NCI-H1092 treated with DMSO at 0.1 percent for 48 hours (cell line): ENCODE results near the gene PTPRS.

Experiments used
- DNase-seq: peaks from one replicate; lab custom pipeline; 2025; lab: John Stamatoyannopoulos, UW

The PTPRS gene

DNA sequence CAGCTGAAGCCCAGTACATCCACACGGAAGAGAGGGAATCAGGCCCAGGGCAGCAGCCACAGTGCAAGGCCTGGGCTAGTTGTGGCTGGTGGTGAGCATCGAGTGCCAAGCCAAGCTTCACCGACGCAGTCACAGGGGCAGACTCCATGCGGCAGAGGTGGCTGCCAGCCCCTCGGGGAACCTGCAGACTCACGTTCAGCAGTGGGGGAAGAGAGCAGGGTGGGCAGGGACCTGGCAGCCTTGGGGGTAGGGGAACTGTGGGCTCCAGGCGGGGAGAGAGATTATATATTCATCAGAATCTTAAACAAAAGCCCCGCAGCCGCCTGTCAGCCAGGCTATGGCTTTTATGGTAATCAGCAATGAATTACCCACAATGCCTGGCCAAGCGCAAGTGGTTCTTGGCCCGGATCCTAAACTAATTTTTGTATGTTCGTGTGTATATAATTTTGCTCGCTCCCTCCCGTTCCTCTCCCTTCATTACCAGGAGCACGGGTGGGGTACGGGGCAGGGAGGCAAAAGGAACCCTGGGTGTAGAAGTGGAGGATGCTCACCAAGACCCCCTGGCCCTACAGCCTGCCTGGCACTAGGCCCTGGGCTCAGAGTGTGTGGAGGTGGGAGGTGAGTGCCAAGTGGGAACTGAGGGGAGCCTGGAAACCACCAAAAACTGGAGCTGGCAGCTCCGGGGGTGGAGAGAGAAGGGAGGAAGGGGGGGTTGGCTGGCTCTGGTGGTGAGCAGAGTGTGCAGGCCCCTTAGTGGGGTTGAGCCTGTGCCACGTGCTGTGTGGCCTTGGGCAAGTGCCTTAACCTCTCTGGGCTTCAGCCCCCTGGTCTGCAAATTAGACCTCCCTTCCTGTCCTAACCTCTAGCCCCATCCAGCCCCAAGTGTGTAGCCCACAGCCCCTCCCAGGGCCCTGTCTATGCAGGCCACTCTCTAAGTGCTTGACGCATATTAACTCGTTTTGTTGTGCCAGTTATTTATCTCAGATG is 31.9 kb downstream of the PTPRS start:
- peak; percentile 97 for DNase-seq

DNA sequence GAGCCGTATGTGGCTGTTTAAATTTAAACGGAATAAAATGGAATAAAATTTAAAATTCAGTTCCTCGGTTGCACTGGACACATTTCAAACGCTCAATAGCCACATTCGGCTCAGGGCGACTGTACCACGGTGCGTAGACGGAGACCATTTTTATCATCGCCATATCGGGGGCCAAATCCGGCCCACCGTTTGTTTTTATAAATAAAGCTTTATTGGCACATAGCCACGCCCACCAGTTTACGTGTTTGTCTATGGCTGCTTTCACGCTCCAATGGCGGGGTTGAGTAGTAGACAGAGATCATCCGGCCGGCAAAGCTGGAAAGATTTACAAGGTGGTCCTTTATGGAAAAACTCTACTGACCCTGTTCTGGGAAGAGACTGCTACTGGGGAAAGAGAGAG is 33.0 kb downstream of the PTPRS start:
- no peak for DNase-seq

DNA sequence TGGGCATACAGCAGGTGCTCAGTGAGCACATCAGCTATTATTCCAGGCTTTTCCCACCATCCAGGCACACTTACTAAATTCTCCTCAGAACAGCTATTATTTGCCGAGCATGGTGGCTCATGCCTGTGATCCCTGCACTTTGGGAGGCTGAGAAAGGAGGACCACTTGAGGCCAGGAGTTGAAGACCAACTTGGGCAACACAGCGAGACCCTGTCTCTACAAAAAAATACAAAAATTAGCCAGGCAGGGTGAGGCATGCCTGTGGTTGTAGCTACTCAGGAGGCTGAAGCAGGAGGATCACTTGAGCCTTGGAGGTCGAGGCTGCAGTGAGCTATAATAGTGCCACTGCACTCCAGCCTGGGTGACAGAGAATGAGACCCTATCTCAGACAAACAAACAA is 35.4 kb downstream of the PTPRS start:
- DNase-seq: no peak

DNA sequence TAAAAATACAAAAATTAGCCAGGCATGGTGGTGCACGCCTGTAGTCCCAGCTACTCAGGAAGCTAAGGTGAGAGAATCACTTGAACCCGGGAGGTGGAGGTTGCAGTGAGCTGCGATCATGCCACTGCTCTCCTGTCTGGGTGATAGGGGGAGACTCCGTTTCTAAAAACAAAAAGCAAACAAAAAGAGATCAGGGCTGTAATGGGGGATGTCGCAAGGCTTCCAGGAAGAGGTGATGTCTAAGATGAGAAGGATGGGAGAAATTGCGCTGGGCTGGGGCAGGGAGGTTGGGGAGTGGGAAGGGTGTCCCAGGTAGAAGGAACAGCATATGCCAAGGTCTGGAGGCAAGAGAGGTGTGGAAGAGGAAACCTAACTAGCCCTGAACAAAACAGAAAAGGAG is 36.1 kb downstream of the PTPRS start:
- no peak for DNase-seq

DNA sequence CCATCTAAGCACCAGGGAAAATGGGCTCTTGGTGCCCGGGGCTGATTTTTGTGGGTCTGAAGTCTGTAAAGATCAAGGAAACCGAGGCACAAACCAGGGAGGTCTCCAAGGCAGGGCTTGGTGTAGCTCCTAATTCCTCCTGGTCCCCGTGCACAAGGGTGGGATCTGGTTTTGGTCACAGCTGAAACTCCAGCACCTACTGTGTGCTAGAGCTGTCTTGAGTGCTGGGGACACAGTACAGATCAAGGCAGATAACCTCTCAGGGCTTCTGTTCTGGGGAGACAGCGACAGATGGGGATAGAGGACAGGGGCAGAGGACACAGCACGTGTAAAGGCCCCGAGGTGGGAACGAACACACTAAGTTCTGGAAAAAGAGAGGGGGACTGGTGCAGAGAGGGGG is 37.4 kb downstream of the PTPRS start:
- DNase-seq: no peak

DNA sequence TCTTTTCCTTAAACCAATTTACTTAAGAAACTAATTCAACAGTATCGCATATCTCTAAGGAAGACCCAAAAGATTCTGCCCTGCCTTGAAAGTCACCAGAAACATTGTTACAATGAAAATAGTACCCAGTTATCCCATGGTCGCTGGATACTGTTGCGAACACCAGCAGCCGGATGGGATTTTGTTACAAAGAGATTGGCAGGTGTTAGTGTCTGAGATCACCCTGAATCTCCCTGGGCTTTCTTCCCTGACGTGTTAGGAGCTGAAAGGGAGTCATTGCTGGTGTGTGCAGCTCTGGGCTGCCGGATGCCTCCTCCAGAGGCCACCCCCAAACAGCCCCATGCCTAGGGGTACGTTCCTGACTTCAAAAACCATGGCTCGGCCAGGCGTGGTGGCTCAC is 38.2 kb downstream of the PTPRS start:
- no peak for DNase-seq

DNA sequence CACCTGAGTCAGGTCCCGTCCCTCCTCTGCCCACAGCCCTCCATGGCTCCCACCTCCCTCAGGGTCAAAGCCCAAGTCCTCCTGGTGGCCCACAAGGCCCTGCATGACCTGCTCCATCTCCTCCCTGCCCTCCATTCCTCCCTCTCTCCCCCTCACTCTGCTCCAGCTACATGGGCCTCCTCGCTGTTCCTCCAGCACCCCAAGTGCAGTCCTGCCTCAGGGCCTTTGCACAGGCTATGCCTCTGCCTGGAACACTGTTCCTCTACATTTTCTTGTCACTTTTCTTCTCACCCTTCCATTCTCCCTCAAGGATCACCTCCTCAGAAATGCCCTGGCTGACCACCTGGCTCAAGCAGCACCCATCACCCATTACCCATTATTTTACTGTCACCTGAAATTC is 41.5 kb downstream of the PTPRS start:
- DNase-seq: no peak

DNA sequence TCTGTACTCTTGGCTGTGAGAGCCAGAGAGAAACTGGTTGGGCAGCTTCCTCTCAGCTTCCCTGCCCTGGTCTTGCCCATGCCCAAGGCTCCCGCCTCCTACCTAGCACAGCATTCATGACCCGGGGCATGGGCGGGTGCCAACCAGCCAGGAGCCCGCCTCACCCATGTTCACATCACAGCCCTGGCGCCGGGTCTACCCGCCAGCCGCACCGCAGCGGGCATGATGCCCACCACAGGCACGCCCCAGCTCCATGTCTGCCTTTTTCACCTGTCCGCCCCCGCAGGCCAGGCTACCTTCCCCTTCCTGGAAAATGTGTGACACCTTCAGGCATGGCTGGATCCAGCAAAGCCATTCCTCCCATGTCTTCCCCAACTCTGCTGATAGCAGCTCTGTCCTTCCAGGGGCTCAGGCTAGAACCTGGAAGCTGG is 42.1 kb downstream of the PTPRS start:
- no peak for DNase-seq

DNA sequence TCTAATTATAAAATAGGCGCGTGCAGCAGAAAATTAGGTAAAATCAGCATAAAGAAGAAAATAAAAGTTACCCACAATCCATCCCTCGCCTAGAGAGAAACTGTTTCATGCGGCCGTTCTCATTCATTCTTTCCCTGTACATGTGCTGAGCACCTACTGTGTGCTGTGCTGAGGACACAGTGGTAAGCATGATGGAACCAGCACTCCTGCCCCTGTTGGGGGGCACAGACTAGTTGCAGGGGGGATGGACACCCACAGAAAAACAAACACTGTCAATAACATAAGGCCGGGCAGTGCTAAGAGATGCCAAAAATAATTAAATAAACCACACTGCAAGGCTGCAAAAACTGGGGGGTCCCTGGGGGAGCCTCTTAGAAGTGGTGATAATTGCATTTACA is 43.3 kb downstream of the PTPRS start:
- no peak for DNase-seq

DNA sequence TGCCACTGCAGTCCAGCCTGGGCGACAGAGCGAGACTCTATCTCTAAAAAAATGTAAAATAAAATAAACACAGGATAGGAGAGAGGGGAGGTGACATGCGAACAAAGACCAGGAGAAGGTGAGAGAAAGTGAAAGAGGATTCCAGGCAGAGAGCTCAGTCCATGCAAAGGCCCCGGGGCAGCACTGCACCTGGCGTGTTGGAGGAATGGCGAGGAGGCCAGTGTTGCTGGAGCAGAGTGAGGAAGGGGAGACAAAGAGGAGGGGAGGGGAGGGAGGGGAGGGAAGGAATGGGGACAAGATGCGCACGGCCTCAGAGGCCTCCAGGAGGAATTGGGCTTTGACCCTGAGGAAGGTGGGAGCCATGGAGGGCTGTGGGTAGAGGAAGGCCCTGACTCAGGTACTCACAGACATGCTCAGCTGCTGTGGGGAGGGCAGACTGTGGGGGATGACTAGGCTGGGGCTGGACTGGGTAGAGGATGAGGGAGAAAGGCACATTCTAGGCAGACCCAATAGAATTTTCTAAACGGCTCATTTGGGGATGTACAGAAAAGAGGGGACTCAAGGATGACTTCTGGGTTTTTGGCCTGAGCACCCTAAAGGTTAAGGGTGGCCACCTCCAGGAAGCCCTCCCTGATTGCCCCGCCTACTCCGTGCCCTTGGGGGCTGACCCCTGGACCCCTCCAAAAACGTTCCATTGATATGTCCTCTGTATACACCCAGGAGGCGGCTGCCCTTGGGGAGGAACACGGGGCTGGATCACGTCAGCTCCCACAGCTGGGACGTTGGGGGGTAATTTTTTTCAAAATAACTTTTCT is 43.9 kb downstream of the PTPRS start:
- no peak for DNase-seq

DNA sequence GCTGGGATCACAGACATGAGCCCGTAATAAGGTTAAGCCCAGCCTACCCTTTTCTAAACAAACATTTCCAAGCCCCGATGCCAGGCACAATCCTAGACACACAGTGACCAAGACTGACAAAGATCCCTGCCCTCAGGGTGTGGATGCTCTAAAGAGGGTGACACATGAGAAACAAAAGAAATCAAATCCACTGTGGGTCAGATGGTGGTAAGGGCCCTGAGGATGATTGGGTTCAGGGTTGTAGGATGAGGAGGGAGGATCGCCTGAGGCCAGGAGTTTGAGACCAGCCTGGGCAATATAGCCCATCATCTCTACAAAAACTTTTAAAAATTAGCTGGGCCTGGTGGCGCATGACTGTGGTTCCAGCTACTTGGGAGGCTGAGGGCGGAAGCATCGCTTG is 44.6 kb downstream of the PTPRS start:
- no peak for DNase-seq

DNA sequence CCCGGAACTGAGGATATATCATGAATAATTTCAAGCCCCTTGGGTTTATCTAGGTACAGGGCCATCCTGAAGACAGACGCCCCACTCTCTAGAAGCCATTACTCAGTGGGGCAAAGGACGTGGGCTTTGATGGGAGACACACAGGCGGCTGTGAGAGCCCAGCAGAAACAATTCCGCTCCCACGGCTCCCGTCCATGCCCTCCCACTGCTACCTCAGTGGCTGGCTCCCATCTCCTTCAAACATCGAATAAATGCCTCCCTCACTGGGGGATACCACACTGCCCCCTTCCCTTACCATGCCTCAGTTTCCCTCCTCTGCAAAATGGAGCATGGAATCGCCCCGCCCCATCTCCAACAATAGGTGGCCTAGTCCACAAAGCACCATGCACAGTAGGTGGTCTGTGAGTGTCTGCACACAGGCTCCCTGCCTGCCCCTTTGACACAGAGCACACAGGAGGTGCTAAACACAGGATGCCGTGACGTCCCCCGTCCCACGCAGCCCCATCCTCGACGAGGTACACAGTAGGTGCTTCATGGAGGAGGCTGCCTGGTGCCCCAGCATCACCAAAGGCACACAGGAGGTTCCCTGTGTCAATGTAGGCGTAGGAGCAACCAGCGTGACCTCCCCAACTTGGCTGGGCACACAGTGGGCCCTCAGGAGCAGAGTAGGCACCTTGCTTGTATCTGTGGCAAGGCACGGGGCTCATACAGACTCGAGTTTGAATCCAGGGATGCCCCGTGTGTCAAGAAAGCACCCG is 46.0 kb downstream of the PTPRS start:
- no peak for DNase-seq

DNA sequence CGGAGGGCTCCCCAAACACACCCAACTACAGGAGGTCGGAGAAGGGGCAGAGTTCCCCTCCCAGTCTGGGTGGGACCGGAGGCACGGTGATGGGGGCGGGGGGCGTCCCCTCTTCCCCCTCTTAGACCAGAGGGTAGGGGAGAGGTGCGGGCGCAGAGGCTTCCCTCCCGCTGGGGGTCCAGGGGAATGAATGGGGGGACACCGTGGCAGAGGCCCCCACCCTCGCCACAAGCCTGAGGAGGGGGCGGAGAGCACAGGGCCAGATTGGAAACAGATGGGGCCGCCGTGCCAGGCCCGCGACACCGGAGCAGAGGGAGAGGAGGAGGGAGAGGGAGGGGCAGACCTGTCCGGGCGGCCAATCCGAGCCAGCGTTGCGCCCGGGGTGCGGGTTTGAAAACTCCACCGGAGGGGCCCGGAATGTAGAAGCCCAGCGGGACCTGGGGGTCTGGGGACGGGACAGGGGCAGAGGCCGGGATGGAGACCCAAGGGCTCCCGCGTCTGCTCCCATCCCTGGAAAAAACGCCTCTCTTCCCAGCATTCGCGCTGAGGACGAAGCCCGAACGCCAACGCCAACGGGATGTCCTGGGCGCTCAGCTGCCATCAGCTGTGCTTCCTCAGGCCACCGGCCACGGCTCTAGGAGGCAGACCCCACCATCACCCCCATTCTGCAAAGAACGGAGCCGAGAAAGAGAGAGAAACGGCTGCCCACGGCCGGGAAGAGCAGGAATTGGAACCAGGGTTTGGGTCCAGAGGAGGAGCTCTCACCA is 46.8 kb downstream of the PTPRS start:
- peak; percentile 42 for DNase-seq

DNA sequence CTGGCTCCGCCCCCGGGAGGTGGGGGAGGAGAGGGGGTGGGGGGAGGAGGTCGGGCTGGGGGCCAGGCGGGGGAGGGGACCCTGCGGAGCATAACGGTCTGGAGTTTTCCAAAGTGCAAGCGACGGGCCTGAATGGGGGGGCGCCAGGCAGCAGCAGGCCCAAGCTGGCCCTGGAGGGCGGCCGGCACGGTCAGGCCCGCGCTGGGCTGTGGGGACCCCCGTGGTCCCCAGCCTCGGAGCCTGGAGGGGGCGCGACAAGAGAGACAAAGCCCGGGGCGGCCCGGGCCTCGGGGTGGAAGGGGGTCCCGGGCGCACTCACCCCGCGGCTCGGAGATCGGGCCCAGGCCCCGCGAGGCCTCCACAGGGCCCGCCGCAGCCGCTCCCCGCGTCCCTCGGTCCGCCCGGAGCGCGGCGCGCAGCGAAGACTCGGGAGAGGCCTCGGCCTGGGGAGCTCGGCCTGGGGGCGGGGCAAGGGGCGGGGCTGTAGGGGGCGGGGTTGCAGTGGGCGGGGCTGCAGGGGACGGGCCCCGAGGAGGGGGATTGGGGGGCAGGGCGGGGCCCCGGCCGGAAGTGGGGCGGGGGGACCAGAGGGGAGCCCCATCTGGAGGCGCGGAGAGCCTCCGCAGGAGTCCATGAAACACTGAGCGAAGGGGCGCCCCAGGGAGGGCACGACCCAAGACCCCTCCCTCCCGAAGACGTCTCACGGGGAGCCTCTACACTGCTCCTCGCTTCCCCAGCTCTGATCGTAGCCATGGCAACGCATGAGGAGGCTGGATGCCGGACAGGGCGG is 47.6 kb downstream of the PTPRS start:
- peak; percentile 42 for DNase-seq

DNA sequence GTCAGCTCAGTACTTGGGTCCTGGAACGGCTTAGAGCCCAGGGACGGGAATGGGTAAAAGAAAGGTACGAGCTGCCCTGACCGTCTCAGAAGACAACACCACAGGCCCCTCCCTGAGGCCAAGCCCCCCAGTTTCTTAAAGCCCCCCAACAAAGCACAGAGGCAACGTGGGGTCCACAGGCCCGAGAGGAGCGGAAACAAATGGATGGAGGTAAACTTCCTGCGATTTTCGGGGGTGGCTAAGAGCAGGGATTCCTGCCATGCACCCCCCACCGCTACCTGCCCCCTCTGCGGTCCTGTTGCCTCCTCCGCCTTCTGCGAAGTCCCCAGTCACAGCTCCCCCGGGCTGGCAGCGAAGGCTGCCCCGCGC is 48.2 kb downstream of the PTPRS start:
- DNase-seq: no peak

DNA sequence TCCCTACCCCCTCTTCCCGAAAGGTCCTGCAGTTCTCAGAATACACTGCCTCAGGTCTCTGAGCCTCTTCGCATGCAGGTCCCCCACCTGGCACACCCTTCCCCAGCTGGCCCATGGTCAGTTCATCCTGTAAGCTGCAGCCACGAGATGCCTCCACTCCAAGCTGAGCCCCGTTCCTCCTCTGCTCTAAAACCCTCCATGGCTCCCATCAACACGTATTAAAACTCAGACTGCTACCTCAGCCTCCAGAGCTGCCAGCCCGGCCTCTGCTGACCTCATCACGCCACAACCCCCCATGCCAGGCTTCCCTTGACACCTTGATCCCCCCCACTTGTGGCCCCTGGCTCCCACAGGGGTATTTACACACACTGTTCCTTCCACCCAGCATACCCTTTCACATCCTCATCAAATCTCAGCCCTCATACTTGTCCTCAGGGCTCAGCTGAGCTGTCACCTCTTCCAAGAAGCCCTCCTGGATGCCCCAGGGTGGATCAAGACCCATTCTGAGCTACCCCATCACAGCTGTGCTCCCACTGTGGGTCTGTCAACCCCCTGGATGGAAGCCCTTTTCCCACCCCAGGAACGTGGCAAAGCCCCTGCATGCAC is 48.9 kb downstream of the PTPRS start:
- DNase-seq: no peak
